ENCODE measurements around the gene IGFBP7. TPM values are rescaled to one million over a fixed set of nuclear protein-coding genes. Genes with fewer than 3 reads are reported as not detected.

The IGFBP7 gene
- total RNA-seq, 1 donor from 2014 or later = 26.1 TPM

DNA sequence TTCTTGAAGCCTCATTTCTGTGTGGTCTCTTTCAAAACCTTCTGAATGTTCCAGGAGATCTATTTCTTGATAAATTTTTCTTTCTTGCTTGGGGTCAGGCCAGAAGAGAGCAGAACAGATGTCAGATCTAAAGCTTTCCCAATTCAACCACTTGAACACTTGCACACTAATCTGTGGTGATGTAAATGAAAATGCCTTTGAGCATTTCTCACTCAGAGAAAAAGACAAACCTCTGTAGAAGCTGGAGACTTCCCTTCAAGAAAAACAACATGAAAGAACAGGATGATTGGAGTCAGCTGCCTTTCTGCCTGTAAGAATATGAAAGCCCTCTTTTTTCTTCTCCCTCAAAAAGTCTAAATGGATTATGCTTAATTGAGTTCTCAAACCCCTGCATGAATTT lies 11.2 kb downstream of the IGFBP7 start:
- DNase-seq (ENCODE audit: low spot score in 2 of 2) = no peak
- no peak for FAIRE-seq

DNA sequence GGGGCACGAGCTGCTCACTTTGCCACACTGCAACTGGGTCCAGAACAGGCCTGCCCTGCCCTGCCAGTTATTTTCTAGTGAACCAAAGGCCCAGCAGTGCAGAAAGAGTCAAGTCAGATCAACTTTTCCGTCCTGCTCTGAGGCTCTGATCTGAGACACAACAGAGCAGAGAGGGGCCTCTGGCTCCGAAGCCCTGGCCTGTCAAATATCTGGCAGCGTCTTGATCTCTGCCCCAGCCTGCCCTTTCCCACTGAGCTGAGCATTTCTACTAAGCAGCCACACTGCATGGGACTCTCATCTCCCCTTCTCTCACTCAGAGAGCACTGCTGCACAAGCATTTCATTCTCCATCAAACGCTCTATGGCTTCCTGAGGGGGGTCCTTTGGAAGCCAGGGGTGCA lies 11.8 kb downstream of the IGFBP7 start:
- FAIRE-seq = no peak
- no peak for DNase-seq (ENCODE audit: low spot score in 2 of 2)

DNA sequence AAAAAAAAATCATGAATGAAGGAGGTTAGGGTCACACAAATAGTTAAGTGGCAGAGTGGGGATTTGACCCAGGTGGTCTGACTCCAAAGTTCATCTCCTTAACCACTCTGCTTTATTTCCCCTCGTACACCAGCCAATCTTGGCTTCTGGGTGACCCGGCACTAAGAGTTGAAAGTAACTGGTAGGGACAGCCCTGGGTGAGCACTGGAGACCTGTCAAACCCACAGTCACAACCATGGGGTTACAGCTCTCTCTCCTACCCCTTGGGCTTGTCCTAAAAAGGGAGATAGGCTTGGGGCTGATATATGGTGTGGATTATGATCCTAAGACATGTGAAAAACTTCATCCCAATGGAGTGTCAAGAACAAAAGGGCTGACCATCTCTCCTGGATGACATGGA lies 12.5 kb downstream of the IGFBP7 start:
- FAIRE-seq (no peak), DNase-seq (ENCODE audit: low spot score in 2 of 2) (no peak)

DNA sequence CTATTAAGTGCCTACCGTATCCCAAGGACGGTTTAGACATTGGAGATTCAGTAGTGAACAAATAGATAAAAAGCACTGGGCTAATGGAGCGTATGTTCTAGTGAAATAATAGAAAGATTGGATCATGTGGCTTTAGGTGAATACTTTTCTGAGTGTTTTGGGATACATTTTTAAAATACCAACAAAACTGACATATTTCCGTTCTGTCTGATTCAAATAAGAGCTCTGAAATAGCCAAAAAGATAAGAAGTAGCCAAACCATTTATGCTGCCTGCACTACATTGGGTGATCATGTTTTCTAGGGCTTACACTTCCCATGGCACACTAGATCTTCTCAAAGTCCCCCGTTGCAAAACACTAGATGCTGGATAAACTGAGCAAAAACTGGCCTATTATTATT lies 14.2 kb downstream of the IGFBP7 start:
- DNase-seq (ENCODE audit: low spot score in 2 of 2) (no peak), FAIRE-seq (no peak)

DNA sequence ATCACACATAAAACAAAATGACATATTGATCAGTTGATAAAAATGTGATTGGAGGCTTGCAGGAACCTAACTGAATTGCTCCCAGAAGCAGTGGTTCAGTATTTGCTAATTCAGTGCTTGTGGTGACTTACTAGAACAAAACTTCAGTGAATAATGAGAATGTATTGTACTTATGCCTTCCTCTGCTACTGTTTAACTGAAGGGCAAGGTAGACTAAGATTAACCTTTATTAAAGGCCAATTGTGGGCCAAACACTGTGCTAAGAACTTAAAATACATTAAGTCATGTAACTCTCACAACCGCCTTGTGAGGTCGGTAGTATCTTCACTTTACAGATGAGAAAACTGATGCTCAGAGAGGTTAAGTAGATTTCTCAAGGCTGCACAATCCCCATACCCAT lies 14.9 kb downstream of the IGFBP7 start:
- no peak for FAIRE-seq

DNA sequence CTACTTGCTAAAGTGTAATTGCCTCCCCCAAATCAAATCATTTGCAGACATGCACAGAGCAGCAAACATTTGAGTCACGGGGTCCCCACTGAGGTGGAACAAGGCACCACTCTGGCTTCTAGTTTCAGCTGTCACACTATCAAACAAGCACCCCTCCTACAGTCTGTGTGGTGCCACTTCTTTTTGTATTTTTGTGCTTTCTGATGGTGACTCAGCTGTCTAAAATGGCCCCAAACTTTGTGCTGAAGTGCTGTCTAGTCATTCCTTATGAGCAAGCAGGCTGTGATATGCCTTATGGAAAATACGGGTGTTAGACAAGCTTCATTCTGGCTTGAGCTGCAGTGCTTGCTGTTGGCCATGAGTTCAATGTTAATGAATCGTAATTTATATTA lies 15.4 kb downstream of the IGFBP7 start:
- no peak for DNase-seq (ENCODE audit: low spot score in 2 of 2)
- FAIRE-seq = no peak

More for the DNA sequence above, 14.9 kb downstream of the IGFBP7 start:
- no peak for DNase-seq (ENCODE audit: low spot score in 2 of 2)

DNA sequence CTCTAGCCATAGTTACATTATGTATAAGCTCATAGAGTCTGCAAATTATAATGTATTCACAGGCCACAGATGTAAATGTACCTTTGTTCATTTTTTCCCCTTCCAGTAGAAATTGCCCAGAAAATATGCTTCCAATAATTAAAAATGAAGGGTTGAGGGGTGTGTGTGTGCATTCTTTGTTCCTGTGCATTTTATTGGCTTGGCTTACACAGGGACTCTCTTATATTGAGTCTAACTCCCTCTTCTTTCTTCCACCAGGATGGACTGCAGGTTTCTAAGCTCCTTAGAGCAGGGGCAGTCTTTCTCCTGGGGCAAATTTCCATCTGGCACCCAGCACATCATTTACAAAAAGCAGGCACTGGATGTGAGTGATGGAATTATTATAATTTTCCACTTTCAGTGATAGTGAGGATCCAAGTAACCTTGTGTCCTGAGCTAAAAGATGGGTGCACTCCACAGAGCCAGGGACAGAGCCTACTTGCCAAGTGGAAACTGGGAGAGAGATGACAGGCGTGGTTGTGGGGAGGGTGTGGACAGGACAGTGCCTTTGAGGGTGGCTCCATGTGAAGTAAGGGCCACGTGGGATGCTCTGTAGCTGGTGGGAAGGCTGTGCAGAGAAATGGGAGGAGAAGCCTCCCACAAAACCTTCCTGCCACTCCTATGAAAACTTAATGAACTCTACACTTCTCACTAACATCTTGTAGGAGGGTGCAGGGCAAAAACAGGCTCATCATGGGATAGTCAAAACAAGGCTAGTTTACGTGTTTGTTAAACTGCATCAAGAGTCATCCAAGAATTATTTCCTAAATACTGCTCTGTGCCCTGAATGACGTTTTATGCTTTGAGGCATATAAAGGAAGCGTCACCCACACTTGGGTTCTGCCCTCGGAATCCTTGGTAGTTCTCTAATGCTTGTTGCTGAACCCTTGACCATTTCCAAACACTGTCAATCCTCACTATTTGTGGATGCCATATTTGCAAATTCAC lies 16.0 kb downstream of the IGFBP7 start:
- FAIRE-seq (no peak), DNase-seq (ENCODE audit: low spot score in 2 of 2) (no peak)

DNA sequence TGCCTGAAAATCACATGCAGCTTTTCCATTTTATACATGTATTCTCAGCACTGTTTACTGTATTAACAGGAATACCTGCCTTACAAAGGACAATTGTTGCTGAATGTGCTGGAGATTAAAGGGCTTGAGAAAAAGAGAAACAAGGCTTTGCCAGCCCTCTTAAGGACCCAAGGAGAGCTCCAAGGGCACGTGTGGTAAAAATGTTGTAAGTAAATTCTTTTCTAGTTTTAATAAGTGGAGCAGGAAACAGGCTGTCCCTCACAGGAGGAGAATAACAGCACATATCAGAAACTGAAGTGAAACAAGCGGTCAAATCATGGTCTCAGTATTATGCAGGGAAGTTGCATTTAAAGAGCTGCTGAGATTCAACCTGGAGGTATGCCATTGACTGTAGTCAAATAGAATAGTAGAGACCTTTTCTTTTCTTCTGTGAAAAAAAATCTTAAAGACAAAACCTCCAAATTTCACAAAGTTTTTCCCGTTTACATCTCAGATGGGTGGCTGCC lies 18.5 kb downstream of the IGFBP7 start:
- FAIRE-seq = no peak
- DNase-seq (ENCODE audit: low spot score in 2 of 2) = no peak

DNA sequence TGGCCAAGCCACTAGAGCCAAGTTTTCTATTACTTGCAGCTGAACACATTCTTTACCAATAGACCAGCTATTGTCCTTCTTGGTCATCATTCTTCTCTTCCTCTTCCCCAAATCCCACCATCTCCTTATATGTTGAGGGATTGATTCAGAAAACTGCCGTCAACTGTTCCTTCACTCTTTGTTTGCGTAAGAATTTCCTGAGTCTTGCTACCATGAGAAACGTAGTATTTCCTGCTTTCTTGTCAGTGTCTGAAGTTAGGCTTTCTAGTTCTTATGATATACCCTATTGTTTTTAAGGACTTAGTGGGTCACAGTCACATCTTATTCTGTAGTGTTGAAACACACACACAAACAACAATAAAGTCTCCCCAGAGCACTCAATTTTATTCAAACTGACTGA lies 20.1 kb downstream of the IGFBP7 start:
- no peak for FAIRE-seq
- DNase-seq (ENCODE audit: low spot score in 2 of 2) = no peak

DNA sequence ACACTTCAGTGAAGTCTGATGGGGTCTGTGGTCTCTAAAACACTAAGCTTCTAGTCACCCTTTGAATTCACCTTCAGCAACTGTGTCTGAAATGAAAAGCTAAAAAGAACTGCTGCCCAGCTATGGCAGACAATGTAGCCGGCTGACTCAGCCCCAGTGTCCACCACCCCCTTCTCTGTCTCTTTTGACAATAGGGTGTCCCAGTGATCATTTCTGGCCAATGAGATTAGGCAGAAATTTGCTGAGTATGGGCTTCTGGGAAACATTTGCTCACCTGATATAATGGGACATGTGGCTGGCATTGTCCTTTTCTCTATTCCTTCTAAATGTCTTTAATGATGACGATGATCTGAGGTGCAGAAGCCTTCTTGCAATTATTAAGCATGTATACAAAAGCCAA lies 20.6 kb downstream of the IGFBP7 start:
- FAIRE-seq (no peak), DNase-seq (ENCODE audit: low spot score in 2 of 2) (no peak)

DNA sequence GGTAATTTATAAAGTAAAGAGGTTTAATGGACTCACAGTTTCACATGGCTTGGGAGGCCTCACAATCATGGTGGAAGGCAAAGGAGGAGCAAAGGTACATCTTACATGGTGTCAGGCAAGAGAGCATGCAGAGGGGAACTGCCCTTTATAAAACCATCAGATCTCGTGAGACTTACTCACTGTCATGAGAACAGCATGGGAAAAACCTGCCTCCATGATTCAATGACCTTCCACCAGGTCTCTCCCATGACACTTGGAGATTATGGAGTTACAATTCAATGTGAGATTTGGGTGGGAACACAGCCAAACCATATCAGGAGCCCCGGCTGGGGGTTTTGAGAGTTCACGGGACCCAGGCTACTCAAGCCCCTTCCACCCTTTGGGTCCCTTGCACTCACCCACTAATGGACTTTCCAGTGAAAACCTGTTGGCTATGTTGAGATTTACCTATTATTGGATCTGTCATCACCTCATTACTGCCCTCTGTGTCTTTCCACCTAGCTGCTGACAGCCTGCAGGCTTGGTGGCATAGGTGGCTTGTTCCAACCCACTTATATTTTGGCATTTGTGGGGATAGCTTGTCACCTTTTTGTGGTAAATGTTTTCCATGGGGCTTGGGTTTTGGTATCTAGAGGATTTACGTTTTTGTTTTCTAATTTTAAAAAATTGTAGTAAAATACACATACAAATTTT lies 24.0 kb downstream of the IGFBP7 start:
- no peak for DNase-seq (ENCODE audit: low spot score in 2 of 2)
- FAIRE-seq = no peak

DNA sequence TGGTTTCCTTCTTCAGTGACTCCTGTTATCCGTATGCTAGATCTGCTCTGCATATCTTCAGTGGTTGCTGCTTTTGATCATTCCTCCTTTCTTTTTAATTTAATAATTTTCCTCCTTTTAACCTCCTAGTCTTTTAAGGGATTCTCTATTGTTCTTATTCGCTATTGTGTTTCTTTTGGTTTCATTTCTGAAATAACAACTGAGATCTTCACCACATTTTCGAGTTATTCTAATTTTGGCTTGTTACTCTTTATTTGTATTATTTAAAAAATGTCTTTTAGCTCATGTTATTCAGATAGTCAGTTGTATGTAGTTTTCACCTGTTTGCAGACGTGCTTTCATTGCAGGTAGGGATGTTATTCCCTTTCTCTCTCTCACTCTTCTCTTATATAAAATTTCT lies 24.9 kb downstream of the IGFBP7 start:
- no peak for DNase-seq (ENCODE audit: low spot score in 2 of 2)
- FAIRE-seq = no peak

DNA sequence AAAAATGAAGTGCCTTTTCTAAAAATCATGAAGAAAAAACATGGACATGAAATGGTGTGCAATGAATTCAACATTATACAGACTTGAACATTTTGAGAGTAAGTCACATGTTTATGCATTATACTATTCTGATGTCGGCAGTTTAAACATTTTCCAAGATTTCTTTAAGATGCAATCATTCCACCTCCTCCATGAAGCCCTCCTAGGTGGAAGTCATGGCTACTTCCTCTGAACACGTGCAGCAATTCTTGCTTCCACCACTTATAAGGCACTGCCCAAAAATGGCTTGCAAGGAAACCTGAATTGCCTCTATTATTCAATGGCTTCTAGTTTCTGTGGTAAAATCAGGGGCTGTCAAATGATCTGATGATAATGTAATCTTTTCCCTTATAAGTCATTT lies 25.8 kb downstream of the IGFBP7 start:
- no peak for FAIRE-seq
- no peak for DNase-seq (ENCODE audit: low spot score in 2 of 2)

DNA sequence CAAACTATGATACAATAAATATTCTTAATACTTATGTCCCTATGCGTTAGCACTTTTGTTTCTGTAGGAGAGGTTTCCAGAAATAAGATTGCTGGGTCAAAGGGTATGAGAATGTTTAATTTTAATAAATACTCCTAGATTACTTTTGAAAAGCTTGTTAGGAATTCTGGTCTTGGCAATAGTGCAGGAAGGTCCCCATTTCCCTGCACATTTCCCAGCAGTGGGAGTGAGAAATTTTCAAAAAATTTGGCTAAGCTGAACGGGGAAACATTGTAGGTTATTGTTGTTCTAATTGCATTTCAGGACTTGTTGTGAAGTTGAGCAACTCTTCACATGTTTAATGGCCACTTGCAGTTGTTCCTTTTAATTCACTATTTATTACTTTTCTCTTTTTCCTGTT lies 27.1 kb downstream of the IGFBP7 start:
- no peak for FAIRE-seq
- DNase-seq (ENCODE audit: low spot score in 2 of 2) = no peak

DNA sequence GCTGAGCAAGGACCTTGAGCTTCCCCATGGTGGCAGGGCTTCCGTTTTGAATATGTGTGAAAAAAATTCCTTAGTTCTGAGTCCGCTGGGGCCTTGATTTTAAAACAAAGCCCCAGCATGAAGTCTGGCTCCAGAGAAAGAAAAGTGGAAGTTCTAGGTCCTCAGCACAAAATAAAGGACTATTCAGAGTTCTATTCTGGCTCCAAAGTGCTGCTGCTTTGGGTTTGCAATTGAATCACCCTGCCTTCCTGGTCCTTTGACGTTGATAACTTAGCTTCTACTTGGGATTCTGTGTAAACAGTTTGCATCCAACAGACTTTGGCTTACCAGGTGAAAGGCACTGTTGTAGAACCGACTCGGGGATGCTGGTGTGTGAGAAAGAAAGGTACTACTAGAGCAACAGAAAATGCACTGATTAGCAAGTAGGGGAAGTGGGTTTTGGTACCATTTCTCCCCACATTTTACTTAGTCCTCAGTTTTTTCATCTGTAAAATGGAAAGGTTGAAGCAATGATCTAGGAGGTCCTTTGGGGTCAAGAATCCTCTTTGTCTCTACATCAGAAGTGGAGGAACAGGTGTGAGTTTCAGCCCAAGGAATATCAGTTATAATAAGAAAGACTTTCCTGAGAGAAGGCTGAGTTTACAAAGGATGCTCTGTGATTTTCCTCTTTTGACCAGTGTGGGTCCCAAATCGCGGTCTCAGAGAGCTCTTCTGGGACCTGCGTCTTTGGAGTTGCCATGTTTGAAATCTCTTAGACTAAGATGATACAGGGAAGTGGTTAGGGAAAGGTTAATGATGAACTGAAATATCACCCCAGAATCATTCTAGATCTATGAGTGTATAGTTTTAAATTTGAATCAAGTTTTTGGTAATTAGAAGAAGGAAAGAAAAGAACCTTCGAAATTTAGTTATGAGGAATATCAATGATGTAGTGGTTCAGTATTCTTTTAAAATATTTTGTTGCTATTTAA lies 28.2 kb downstream of the IGFBP7 start:
- DNase-seq (ENCODE audit: low spot score in 2 of 2) (no peak), FAIRE-seq (peak; percentile 23)

DNA sequence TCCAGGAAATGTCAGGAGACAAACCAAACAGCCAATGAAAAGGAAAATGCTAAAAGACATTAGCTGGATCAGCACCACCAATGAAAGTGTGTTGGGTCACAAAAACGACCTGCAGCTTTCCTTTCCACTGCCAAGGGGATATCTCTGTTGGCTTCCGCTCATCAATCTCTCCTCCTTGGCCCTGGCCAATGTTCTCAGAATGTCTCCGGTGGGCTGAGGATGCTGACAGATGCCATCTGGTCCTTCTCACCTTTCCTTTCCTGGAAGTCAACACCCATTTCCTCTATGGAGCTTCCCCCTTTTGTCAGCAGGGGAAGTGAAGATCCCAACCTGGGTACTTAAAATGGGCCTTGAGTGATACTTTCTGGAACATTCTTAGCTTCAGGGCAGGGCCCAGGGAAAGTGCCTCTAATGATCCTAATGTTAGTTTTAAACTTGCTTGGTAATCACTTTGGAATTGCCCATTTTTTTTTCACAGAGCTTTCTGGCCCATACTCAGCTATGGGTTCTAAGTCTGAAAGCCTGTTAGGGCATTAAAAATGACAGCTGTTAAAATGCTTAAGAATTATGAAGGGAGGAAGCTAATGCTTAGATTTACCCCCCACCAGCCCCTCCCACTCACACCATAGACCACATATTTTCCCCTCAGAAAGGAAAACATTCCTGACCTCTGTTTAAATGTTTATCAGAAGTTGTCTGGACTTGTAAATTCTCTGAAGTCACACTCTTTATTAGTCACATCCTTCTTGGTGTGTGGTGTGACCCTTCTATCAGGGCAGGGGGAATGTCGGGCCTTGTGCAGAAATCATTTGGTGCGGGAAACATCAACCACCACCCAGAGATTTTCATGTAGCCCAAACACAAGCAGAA lies 29.2 kb downstream of the IGFBP7 start:
- FAIRE-seq (no peak), DNase-seq (ENCODE audit: low spot score in 2 of 2) (no peak)

DNA sequence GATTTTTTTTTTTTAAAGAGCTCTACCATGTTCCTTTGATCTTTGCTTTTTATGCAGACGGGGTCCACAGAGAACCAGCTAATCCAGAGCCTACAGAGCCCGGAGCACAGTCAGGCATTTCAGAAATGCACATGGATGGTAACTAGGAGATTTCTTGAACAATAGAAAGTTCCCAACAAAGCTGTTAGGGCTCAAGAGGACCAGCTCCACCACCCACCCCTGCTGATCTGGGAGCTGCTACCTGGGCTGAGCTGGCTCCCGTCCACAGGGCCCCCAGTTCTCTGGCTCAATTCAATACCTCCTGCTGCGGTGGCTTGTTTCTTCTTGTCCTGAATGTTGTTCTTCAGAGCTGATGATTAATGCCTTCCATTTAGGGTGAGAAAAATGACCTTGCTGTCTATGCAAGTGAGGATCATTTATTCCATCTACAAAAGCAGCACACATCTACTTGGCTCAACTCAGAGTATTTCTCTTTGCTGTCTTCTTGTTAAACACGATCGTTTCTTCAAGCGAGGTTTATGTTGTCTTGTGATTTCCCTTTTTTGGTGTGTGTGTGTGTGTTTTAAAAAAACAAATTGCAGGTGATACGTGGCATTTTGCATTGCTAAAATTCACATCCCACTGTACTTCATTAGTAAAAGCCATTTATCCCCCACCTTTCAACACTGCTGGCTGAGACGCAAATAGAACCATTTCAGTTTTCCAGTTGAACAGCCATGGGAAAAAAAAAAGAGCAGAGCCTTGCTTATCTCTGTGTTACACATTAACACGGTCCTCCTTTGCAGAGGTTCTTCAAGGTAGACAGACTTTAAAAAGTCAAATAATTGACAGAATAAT lies 31.3 kb downstream of the IGFBP7 start:
- FAIRE-seq = no peak
- DNase-seq (ENCODE audit: low spot score in 2 of 2) = no peak

DNA sequence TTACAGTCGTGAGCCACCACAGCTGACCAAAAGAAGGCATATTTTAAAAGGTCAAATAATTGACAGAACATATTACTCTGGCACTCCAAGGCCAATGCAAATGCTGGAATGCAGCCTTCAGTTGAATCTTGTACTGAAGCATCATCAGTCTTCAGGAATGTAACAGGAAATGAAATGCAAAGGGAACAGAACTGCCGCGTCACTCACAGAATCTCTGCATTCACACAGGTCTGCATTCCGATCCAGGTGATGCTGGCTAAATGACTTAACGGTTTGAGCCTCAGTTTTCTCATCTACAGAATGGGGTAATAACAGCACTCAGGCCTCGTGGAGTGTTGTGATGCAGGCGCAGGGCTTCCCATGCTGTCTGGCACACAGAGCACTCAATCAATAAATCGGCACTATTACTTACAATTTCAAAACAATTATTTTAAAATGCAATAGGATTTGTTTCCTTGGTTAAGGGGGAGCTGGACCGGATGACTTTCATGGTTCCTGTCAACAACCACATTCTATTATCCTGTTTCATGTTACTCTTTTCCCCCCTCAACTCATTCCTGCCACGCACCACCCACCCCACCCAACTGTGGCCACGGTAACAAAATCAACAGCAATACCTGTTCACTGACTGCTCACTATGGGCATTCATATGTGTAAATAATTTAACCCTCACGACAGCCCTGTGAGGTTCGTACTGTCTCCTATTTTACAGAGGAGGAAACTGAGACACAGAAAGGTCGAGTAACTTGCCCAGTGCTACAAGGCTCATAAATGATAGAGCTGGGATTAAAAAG lies 32.4 kb downstream of the IGFBP7 start:
- DNase-seq (ENCODE audit: low spot score in 2 of 2) (no peak), FAIRE-seq (no peak)

Data from frontal cortex (tissue), 4 donors.